Caco-2 (cell line): ENCODE data around the gene AKAP12. TPM values are rescaled to one million over a fixed set of nuclear protein-coding genes. Genes with fewer than 3 reads are reported as not detected.

Experiments used
- BruUV-seq: library from RNA; stranded (reverse); fragments of 400-500 nt; replicated peaks from 2 replicates; lab custom pipeline; 2021; lab: Mats Ljungman, UMichigan
- CTCF ChIA-PET: fragments of 300-600 bp; sonication (Branson Sonifier 250); formaldehyde crosslinking; loops from one replicate; lab custom pipeline; 2022; ENCODE audit warnings: antibody characterized with exemption; lab: Charles Lee
- POLR2A ChIA-PET: fragments of 300-600 bp; sonication (Branson Sonifier 250); formaldehyde crosslinking; loops from one replicate; lab custom pipeline; 2022; ENCODE audit warnings: antibody characterized with exemption; lab: Charles Lee
- DNase-seq, 2 experiments: peaks; one replicate each; pipeline versions ENCODE4 v3.0.0 to v3.0.0-alpha.2; 2020 to 2022
- H3K27me3 ChIP-seq: replicated peaks from 2 replicates; pipeline ENCODE4 v1.6.0; 2011; ENCODE audit warnings: low read length; ENCODE audit not compliant: control insufficient read depth, insufficient read depth
- H3K36me3 ChIP-seq: 2 replicates; pipeline ENCODE4 v1.5.1; 2011; ENCODE audit warnings: low read length; ENCODE audit not compliant: control insufficient read depth, insufficient read depth
- H3K4me1 ChIP-seq: fragments of 250-450 bp; sonication (Bioruptor Pico); 2 replicates; pipeline ENCODE4 v1.5.1; 2020; ENCODE audit warnings: mild to moderate bottlenecking
- H3K4me3 ChIP-seq: 2 replicates; pipeline ENCODE4 v1.5.1; 2011; ENCODE audit warnings: low read depth, mild to moderate bottlenecking, control low read depth, low read length
- H3K9me3 ChIP-seq: fragments of 250-450 bp; sonication (Bioruptor Pico); 2 replicates; pipeline ENCODE4 v1.5.1; 2020; ENCODE audit warnings: mild to moderate bottlenecking, moderate library complexity
- H3K27ac Mint-ChIP-seq: one replicate; pipeline ENCODE4 v1.8.0; 2022; ENCODE audit warnings: mixed read lengths; ENCODE audit not compliant: unreplicated experiment
- H3K27me3 Mint-ChIP-seq: one replicate; pipeline ENCODE4 v1.8.0; 2022; ENCODE audit warnings: mixed read lengths; ENCODE audit not compliant: insufficient read depth, unreplicated experiment
- H3K36me3 Mint-ChIP-seq: one replicate; pipeline ENCODE4 v1.8.0; 2022; ENCODE audit warnings: mild to moderate bottlenecking, mixed read lengths; ENCODE audit not compliant: insufficient read depth, unreplicated experiment
- H3K4me1 Mint-ChIP-seq: one replicate; pipeline ENCODE4 v1.8.0; 2022; ENCODE audit warnings: low read depth, mixed read lengths; ENCODE audit not compliant: unreplicated experiment
- H3K4me3 Mint-ChIP-seq: one replicate; pipeline ENCODE4 v1.8.0; 2022; ENCODE audit warnings: mild to moderate bottlenecking, moderate library complexity, mixed read lengths; ENCODE audit not compliant: unreplicated experiment
- H3K9me3 Mint-ChIP-seq: one replicate; pipeline ENCODE4 v1.8.0; 2022; ENCODE audit warnings: mixed read lengths; ENCODE audit not compliant: unreplicated experiment
- intact Hi-C: fragments of 100-400 bp; cut with micrococcal nuclease; formaldehyde crosslinking; loops from one replicate; pipeline ENCODE4 v1.10.0; 2022; ENCODE audit not compliant: unreplicated experiment
- total RNA-seq: library from RNA; stranded (reverse); gene quantifications from 2 replicates; pipeline ENCODE4 v1.2.3, GENCODE V29; 2022
- TF ChIP-seq, protein P1 (sequence below), 2 experiments: fragments of 200-600 bp in 1 of 2; IDR thresholded peaks; 1 replicate in 1 of 2; 2 replicates in 1 of 2; pipeline versions ENCODE4 v1.5.1 to v1.8.0; 2011 to 2022; ENCODE audit warnings: antibody characterized with exemption in 1 of 2, control low read depth in 1 of 2, inconsistent platforms in 1 of 2, low read depth in 1 of 2, low read length in 1 of 2, mild to moderate bottlenecking in 1 of 2, moderate library complexity in 1 of 2; ENCODE audit not compliant: insufficient read depth in 1 of 2, severe bottlenecking in 1 of 2, unreplicated experiment in 1 of 2

AKAP12 gene
- total RNA-seq, 1 experiment from 2014 or later: 0.93 TPM

DNA sequence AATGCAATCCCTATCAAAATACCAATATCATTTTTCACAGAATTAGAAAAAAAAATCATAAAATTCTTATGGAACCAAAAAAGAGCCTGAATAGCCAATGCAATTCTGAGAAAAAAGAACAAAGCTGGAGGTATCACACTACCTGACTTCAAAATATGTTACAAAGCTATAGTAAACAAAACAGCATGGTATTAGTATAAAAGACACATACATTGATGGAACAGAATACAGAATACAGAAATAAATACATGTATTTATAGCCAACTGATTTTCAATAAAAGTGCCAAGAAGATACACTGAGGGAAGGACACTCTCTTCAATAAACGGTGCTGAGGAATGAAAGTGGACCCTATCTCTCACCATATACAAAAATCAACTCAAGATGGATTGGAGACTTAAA, 28.7 kb upstream of the AKAP12 start:
- no peaks in the 10 kb centered on the region for H3K36me3 Mint-ChIP-seq
- Histone ChIP-seq H3K4me1 (no peaks in the 10 kb centered on the region), H3K9me3 (peaks cover 7% of the 10 kb centered on the region), H3K36me3 (no peaks in the 10 kb centered on the region), H3K27me3 (no peaks in the 10 kb centered on the region), H3K4me3 (no peak overlapping the region)
- intact Hi-C loops: no loop called here
- TF ChIP-seq, protein P1, sequence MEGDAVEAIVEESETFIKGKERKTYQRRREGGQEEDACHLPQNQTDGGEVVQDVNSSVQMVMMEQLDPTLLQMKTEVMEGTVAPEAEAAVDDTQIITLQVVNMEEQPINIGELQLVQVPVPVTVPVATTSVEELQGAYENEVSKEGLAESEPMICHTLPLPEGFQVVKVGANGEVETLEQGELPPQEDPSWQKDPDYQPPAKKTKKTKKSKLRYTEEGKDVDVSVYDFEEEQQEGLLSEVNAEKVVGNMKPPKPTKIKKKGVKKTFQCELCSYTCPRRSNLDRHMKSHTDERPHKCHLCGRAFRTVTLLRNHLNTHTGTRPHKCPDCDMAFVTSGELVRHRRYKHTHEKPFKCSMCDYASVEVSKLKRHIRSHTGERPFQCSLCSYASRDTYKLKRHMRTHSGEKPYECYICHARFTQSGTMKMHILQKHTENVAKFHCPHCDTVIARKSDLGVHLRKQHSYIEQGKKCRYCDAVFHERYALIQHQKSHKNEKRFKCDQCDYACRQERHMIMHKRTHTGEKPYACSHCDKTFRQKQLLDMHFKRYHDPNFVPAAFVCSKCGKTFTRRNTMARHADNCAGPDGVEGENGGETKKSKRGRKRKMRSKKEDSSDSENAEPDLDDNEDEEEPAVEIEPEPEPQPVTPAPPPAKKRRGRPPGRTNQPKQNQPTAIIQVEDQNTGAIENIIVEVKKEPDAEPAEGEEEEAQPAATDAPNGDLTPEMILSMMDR (IDR thresholded peaks at IDR 0.05; ENCODE audit: insufficient read depth in 1 of 2, low read depth in 1 of 2, low read length in 1 of 2, severe bottlenecking in 1 of 2, unreplicated experiment in 1 of 2): no peak
- H3K27ac Mint-ChIP-seq: no peak overlapping the region
- CTCF ChIA-PET: no interaction called here
- no TSS peak for BruUV-seq
- H3K9me3 Mint-ChIP-seq: no peaks in the 10 kb centered on the region
- H3K27me3 Mint-ChIP-seq: no peaks in the 10 kb centered on the region
- peaks cover 6% of the 10 kb centered on the region for H3K4me1 Mint-ChIP-seq
- no peak overlapping the region for H3K4me3 Mint-ChIP-seq
- POLR2A ChIA-PET: no interaction called here
- no peak for DNase-seq

- Mint-ChIP-seq H3K27ac (no peak overlapping the region), H3K36me3 (no peaks in the 10 kb centered on the region)
- TF ChIP-seq, protein P1 (IDR thresholded peaks at IDR 0.05; ENCODE audit: insufficient read depth in 1 of 2, low read depth in 1 of 2, low read length in 1 of 2, severe bottlenecking in 1 of 2, unreplicated experiment in 1 of 2): no peak
Measured at GRCh38 chr6:151213352-151213751, 26.4 kb upstream of the AKAP12 start.

DNA sequence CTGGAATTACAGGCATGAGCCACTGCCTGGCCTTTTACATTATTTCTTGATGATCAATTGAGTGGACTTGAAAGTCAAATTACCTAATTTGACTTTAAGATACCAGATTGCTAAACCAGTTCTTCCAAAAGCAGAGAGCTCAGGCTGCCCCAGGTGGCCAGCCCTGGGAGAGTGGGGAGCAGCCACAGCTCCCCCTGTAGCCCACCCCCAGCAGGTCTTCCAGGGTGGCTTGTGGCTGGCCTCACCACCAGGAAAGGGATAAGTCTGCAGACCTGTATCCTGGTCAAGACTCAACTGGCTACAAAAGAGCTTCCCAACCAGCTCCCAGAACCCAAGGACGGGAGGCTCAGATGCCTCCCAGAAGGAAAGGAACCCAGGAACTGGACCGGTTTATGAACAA, 23.8 kb upstream of the AKAP12 start:
- DNase-seq: no peak
- no peaks in the 10 kb centered on the region for H3K27me3 Mint-ChIP-seq
- TF ChIP-seq, protein P1 (IDR thresholded peaks at IDR 0.05; ENCODE audit: insufficient read depth in 1 of 2, low read depth in 1 of 2, low read length in 1 of 2, severe bottlenecking in 1 of 2, unreplicated experiment in 1 of 2): no peak
- peaks cover 7% of the 10 kb centered on the region for H3K9me3 ChIP-seq
- POLR2A ChIA-PET: no interaction called here
- intact Hi-C loops: no loop called here
- H3K36me3 Mint-ChIP-seq: no peaks in the 10 kb centered on the region
- H3K9me3 Mint-ChIP-seq: no peaks in the 10 kb centered on the region
- H3K27ac Mint-ChIP-seq: no peak overlapping the region
- H3K4me1 Mint-ChIP-seq: peaks cover 6% of the 10 kb centered on the region
- H3K4me1 ChIP-seq: no peaks in the 10 kb centered on the region
- CTCF ChIA-PET: no interaction called here
- H3K27me3 ChIP-seq: no peaks in the 10 kb centered on the region
- no TSS peak for BruUV-seq
- no peaks in the 10 kb centered on the region for H3K36me3 ChIP-seq
- H3K4me3 Mint-ChIP-seq: no peak overlapping the region
- H3K4me3 ChIP-seq: no peak overlapping the region

More at GRCh38 chr6:151213352-151213751, 26.4 kb upstream of the AKAP12 start:
- H3K27me3 Mint-ChIP-seq: no peaks in the 10 kb centered on the region
- BruUV-seq: no TSS peak
- DNase-seq: no peak
- Histone ChIP-seq H3K9me3 (peaks cover 7% of the 10 kb centered on the region), H3K4me3 (no peak overlapping the region), H3K36me3 (no peaks in the 10 kb centered on the region), H3K4me1 (no peaks in the 10 kb centered on the region), H3K27me3 (no peaks in the 10 kb centered on the region)
- CTCF ChIA-PET: no interaction called here
- peaks cover 12% of the 10 kb centered on the region for H3K4me1 Mint-ChIP-seq
- H3K4me3 Mint-ChIP-seq: no peak overlapping the region
- POLR2A ChIA-PET: no interaction called here
- intact Hi-C loops: no loop called here
- H3K9me3 Mint-ChIP-seq: no peaks in the 10 kb centered on the region
